Activated CD8-positive, alpha-beta memory T cell treated with anti-CD3 and anti-CD28 coated beads, Interleukin-2, amount 50 U/mL, for 1 hour (primary cell): ENCODE measurements around the gene RUSF1.
"Not testable (repeated sequence)": the region's sequence is repeated elsewhere in the genome, so short reads cannot be mapped to it uniquely, and the experiment has no call there.

ENCODE experiments used
- DNase-seq: peaks from one replicate; pipeline ENCODE4 v3.0.0-alpha.2; 2020; ENCODE audit errors: extremely low read depth

The RUSF1 gene

DNA sequence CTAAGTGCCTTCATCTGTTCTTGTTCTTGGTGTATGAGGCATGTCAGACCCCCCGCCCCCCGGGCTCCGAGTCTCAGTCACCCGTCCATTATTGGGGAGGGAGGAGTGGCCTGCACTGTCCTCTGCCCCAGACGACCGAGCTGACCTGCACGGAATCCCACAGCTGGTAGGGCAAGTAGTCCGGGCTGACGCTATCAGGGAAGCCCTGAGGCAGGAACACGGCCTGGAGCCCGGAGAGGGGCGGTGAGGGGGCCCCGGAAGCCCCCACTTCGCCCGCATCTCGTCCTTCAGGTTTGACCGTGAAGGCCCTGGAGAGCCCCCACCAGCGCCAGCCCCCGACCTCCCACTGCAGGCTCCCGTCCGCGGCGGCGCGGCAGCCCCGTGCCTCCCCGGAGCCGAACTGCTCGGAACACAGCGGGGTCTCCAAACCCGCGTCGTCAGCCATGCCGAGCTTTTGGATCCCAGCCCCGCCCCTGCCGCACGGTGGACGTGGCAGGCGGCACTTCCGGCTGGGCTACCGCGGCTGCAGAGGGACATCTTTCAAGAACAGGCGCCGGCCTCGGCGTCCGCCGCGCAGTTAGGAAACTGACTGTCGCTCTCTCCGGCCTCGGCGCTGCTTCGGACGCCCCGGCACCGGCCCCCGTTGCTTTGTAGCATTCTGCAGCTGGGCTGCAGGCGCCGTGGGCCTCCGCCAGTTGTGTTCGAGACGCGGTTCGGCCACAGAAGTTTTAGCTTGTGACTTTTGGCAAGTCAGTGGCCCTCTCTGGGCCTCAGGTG is at the start of gene RUSF1:
Gene RUSF1 (minus strand): TSS at position 463 of the 777 bp plus-strand sequence. CDS start 18 bp downstream, at position 445.
- DNase-seq = peak; percentile 52

DNA sequence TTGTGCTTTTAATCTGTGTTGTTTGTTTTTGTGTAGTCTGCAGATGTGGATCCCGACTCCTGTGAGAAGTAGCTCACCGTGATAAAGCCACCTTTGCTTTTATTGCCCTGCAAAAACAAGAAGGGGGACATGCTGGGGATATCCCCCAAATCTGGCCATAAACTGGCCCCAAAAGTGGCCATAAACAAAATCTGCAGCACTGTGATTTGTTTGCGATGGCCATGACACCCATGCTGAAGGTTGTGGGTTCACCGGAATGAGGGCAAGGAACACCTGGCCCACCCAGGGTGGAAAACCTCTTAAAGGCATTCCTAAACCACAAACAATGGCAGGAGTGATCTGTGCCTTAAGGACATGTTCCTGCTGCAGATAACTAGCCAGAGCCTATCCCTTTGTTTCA is 34.6 kb upstream of the RUSF1 start:
- DNase-seq = no peak

DNA sequence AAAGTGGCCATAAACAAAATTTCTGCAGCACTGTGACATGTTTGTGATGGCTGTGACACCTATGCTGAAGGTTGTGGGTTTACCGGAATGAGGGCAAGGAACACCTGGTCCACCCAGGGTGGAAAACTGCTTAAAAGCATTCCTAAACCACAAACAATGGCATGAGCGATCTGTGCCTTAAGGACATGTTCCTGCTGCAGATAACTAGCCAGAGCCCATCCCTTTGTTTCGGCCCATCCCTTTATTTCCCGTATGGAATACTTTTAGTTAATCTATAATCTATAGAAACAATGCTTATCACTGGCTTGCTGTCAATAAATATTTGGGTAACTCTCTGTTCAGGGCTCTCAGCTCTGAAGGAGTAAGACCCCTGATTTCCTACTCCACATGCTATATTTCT is 31.6 kb upstream of the RUSF1 start:
- DNase-seq = not testable (repeated sequence)

GRCh38 chr16:31538243-31538598 is 30.0 kb upstream of the RUSF1 start:
- DNase-seq = not testable (repeated sequence)

DNA sequence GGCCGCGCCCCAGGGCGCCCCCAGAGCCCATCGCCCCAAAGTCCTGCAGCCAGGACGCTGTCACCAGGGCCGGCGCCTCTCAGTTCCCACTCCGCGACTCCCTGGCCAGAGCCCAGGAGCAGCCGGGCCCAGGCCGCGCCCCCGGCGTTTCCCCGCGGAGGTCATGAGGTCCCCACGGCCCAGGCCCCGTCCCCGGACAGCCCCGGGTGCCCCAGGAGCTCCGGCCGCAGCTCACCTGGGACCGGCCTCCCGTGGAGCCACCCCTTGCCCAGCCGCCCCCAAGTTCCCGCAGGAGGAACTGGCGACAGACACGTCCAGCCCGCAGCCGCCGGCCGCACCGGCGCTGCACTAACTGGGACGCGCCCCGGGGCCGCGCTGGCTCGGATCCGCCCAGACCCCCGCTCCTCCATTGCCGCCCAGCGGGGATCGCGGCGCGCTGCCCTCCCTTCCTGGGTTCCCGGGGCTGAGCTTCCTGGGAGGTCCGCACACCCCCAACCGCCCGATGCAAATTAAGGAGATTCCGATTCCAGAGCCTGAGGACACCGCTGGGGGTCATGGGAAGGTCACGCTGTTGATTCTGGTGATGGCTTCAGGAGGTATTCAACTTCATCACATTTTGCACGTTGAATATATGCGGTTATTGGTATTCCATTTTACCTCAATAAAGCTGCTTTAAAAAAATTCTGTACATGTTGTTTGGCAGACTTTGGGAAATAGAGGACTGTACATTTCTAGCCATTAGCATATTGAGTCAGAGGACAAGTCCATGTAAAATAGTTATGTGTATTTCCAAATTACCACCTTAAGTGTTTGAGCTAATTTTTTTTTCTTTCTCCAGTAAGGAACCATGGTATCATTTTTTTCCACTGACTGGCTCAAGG is 29.4 kb upstream of the RUSF1 start:
- DNase-seq = no peak

- no peak for DNase-seq
Observed at GRCh38 chr16:31536804-31537361, 28.7 kb upstream of the RUSF1 start.

DNA sequence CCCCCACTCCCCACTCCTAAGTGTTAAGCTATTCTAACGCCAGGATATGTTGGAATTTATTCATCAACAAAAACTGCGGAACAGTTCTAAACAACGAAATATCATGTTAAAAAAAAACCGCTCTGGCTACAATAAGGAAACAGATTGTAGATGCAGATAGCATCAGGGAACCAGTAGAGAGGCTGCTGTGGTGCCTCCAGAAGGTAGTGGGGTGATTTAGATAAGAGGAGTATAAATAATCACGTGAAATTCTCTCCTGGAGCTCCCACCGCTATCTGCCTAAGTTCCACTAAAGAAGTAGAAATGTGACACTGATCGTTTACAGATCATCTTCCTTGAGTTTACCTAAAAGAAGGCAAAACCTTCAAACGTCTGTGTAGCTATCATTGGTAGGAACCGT is 27.5 kb upstream of the RUSF1 start:
- no peak for DNase-seq

- DNase-seq = no peak
Observed at GRCh38 chr16:31532896-31533295, 24.7 kb upstream of the RUSF1 start.

GRCh38 chr16:31532120-31532519 is 23.9 kb upstream of the RUSF1 start:
- no peak for DNase-seq

DNA sequence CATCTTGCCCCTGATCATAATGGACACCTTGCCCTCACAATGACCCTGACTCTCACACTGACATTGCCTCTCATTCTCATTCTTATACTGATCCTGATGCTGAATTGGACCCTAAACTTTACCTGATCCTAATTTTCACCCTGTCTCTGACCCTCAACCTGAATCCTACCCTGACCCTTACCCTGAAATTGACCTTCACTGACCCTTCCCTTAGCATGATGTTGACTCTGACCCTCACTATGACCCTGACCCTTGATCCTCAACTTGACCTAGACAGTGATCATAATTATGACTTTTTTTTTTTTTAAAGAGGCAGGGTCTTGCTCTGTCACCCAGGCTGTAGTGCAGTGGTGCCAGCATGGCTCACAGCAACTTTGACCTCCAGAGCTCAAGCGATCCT is 22.9 kb upstream of the RUSF1 start:
- DNase-seq = no peak

DNA sequence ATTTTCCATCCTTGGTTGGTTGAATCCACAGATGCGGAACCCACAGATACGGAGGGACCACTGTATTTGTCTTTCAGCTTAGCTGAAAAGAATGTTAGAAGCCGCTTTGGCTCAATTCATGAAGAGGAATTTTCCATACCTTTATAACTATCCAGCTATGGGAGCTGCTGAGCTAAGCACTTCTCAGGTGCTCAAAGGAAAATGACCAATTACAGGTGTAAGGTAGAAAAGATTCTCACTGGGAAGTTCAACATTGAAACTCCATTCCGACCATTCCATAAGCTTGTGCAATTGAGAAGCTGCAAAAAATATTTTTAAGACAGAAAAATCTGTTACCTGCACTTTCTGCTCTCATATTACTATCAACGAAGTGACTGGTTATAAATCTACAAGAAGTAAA is 22.2 kb upstream of the RUSF1 start:
- DNase-seq = no peak

DNA sequence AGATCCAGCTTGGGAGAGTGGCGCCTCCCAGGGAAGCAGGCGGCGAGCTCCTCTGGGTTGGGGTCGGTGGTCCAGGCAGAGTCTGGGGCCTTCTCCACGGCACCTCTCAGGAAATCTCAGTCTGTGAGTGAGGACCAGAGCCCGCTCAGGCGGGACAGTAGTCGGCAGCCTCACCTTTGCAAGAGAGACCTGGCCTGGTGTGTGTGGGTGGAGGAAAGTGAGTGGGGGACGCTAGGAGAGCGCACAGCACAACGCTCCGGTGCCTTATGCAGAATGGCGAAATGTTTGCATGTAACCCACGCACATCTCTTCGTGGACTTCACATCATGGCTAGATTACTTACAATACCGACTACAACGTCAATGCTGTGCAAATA is 21.7 kb upstream of the RUSF1 start:
- DNase-seq = no peak

GRCh38 chr16:31529108-31529936 is 21.1 kb upstream of the RUSF1 start:
- DNase-seq = no peak

- no peak for DNase-seq
Observed at GRCh38 chr16:31528523-31529107, 20.4 kb upstream of the RUSF1 start.

- DNase-seq = no peak
Observed at GRCh38 chr16:31527734-31528274, 19.6 kb upstream of the RUSF1 start, which contains the start of gene AHSP. Gene AHSP, plus strand, starts transcription at chr16:31527900. Its CDS starts 240 bp downstream, at chr16:31528140.

- DNase-seq = no peak
Observed at GRCh38 chr16:31525113-31525512, 16.9 kb upstream of the RUSF1 start.

GRCh38 chr16:31523768-31524167 is 15.6 kb upstream of the RUSF1 start:
- DNase-seq = not testable (repeated sequence)

GRCh38 chr16:31522071-31522470 is 13.9 kb upstream of the RUSF1 start:
- DNase-seq = no peak

- DNase-seq = no peak
Observed at GRCh38 chr16:31521368-31521767, 13.2 kb upstream of the RUSF1 start.

GRCh38 chr16:31519759-31520431 is 11.7 kb upstream of the RUSF1 start:
- DNase-seq = no peak
